Lower leg skin (tissue), 4 donors: ENCODE data around the gene RELL2. TPM values are rescaled to one million over a fixed set of nuclear protein-coding genes. Genes with fewer than 3 reads are reported as not detected.

Experiments used
- DNase-seq, 2 donors: peaks; one replicate each; pipeline ENCODE4 v3.0.0-alpha.2; 2019; ENCODE audit warnings: low spot score in 2 of 2
- H3K4me3 ChIP-seq: fragments of 200-600 bp; sonication (generic); 2 replicates; pipeline ENCODE4 v1.5.1; 2017; ENCODE audit warnings: mild to moderate bottlenecking, low read depth; ENCODE audit not compliant: poor library complexity, severe bottlenecking
- CTCF ChIP-seq, 3 donors: fragments of 450-650 bp; IDR thresholded peaks; one replicate each; pipeline ENCODE4 v1.5.1; 2016; ENCODE audit warnings: antibody characterized with exemption in 3 of 3, mild to moderate bottlenecking in 3 of 3, moderate library complexity in 2 of 3
- POLR2A ChIP-seq, 2 donors: fragments of 450-650 bp; IDR thresholded peaks; one replicate each; pipeline ENCODE4 v1.6.1; 2016 to 2017; ENCODE audit warnings: antibody characterized with exemption in 2 of 2, mild to moderate bottlenecking in 1 of 2, moderate library complexity in 1 of 2
- WGBS, 2 donors: methylation state at CpG; one replicate each; pipeline ENCODE4 v1.1.5; 2018; 5-methylcytosine and 5-hydroxymethylcytosine counted together
- intact Hi-C: fragments of 100-400 bp; cut with DNase I; formaldehyde crosslinking; loops from one replicate; pipeline ENCODE4 v1.15.0; 2023; ENCODE audit warnings: low total_unique reads
- total RNA-seq, 4 donors: library from RNA; depleted of rRNA; stranded (reverse); fragments of >200 nt; gene quantifications; one replicate each; pipeline ENCODE4 v1.1.0, GENCODE V29; 2016

RELL2 gene
- total RNA-seq, 4 donors from 2014 or later, result 5.9 to 11.4 (median 9.0) TPM

GRCh38 chr5:141634720-141635119 lies 2.1 kb upstream of the RELL2 start:
- no peak overlapping the region for H3K4me3 ChIP-seq
- TF ChIP-seq CTCF (IDR thresholded peaks at IDR 0.05) (no peak), POLR2A (IDR thresholded peaks at IDR 0.05) (no peak)
- peak in 1 of 2 donors; percentile 58 for DNase-seq
- 84 to 90% methylated on average over 6 of the region's 6 CpGs for WGBS, 2 donors
- intact Hi-C loops, result no loop called here

DNA sequence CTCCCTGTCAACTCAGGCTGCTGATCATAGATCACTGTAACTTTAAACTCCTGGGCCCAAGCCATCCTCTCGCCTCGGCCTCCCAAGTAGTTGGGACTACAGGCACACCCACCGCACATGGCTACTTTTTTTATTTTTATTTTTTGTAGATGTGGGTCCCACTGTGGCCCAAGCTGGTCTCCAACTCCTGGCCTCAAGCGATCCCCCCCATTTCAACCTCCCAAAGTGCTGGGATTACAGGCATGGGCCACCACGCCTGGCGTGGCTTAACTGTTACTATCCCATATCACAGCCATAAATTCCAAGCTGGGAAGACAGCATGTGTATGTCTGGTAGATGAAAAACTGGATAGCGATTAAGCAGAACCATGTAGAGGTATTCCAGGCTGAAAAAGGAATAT lies 1.2 kb upstream of the RELL2 start:
- DNase-seq, result peak in 1 of 2 donors; percentile 61
- 45 to 59% methylated on average over 7 of the region's 7 CpGs for WGBS, 2 donors
- intact Hi-C loops, result no loop called here
- no peak overlapping the region for H3K4me3 ChIP-seq
- no peak for TF ChIP-seq POLR2A (IDR thresholded peaks at IDR 0.05)
- TF ChIP-seq CTCF (IDR thresholded peaks at IDR 0.05), result no peak

- 2 to 7% methylated on average over 4 of the region's 4 CpGs for WGBS, 2 donors
- no peak for DNase-seq
- peak overlapping the region; percentile 83 for H3K4me3 ChIP-seq
- intact Hi-C loops, result no loop called here
- no peak for TF ChIP-seq POLR2A (IDR thresholded peaks at IDR 0.05)
- TF ChIP-seq CTCF (IDR thresholded peaks at IDR 0.05), result no peak
These were observed 738 bp upstream of the RELL2 start for GRCh38 chr5:141636106-141636412.

GRCh38 chr5:141637123-141637766 lies 448 bp downstream of the RELL2 start:
- intact Hi-C loops, result no loop called here
- DNase-seq, result peak in 1 of 2 donors; percentile 88
- TF ChIP-seq CTCF (IDR thresholded peaks at IDR 0.05) (no peak), POLR2A (IDR thresholded peaks at IDR 0.05) (no peak)
- H3K4me3 ChIP-seq, result peak overlapping the region; percentile 83
- WGBS, 2 donors, result 0% methylated on average over 46 to 59 of the region's 63 CpGs

- WGBS, 2 donors, result 8 to 9% methylated on average over 35 to 37 of the region's 40 CpGs
- DNase-seq, result peak; percentile 37 to 93
- intact Hi-C loops, result no loop called here
- no peak for TF ChIP-seq POLR2A (IDR thresholded peaks at IDR 0.05)
- TF ChIP-seq CTCF (IDR thresholded peaks at IDR 0.05), result no peak
- H3K4me3 ChIP-seq, result peak overlapping the region; percentile 83
These were observed 1.1 kb downstream of the RELL2 start for GRCh38 chr5:141637767-141638419.
